ENCODE measurements around the gene MISFA. TPM values are rescaled to one million over a fixed set of nuclear protein-coding genes. Genes with fewer than 3 reads are reported as not detected.
A peak's percentile ranks its signal among the peaks of the same experiment; 100 is the strongest.
"Not testable (repeated sequence)": the region's sequence is repeated elsewhere in the genome, so short reads cannot be mapped to it uniquely, and the experiment has no call there.

MISFA gene
- total RNA-seq, 1 experiment from 2014 or later: 0.40 TPM

DNA sequence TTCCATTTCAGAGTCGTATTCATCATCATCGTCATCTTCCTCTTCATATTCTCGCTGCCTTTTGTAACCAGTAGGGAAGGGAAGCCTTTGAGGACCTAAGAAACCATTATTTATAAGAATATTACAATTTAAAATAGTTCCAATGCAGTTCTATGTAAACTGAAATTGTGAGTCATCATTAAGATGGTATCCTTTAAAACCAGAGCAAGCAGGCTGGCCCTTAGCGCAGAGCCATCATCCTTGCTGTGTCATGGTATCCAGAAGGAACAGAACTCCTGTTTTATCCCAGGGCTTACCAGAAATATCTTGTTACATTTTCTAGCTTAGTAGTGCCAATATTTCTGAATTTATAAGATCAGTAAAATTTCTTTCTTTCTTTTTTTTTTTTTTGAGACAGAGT, 12.8 kb downstream of the MISFA start:
- in situ Hi-C loops (cut with HindIII; ENCODE audit: low pct_unique_long_range_greater_than_20kb, low sequenced_read_pairs): no loop called here
- no peak for DNase-seq (ENCODE audit: low read depth, low spot score)

DNA sequence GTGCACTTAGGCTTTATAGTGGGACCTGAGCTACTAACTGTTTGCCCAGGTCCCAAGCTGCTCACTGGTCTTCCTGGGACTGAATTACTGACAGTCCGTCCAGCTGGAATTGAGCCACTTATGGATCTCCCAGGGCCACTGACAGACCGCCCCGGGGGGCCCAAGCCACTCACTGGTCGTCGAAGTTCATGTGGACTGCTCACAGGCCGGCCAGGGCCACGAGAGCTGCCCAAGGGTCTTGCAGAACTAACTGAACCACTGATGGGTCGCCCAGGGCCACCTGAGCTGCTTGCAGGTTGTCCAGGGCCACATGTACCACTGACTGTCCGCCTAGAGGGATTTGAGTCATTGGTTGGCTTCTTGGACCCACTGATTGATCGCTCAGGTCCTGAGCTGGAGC, 15.1 kb downstream of the MISFA start:
- in situ Hi-C loops (cut with HindIII; ENCODE audit: low pct_unique_long_range_greater_than_20kb, low sequenced_read_pairs): no loop called here
- DNase-seq (ENCODE audit: low read depth, low spot score): no peak

- no peak for DNase-seq (ENCODE audit: low read depth, low spot score)
- in situ Hi-C loops (cut with HindIII; ENCODE audit: low pct_unique_long_range_greater_than_20kb, low sequenced_read_pairs): no loop called here
Observed at GRCh38 chr11:18615628-18616392, 16.2 kb downstream of the MISFA start.

GRCh38 chr11:18617688-18618341, 18.2 kb downstream of the MISFA start:
- in situ Hi-C loops (cut with HindIII; ENCODE audit: low pct_unique_long_range_greater_than_20kb, low sequenced_read_pairs): no loop called here
- DNase-seq (ENCODE audit: low read depth, low spot score): no peak

DNA sequence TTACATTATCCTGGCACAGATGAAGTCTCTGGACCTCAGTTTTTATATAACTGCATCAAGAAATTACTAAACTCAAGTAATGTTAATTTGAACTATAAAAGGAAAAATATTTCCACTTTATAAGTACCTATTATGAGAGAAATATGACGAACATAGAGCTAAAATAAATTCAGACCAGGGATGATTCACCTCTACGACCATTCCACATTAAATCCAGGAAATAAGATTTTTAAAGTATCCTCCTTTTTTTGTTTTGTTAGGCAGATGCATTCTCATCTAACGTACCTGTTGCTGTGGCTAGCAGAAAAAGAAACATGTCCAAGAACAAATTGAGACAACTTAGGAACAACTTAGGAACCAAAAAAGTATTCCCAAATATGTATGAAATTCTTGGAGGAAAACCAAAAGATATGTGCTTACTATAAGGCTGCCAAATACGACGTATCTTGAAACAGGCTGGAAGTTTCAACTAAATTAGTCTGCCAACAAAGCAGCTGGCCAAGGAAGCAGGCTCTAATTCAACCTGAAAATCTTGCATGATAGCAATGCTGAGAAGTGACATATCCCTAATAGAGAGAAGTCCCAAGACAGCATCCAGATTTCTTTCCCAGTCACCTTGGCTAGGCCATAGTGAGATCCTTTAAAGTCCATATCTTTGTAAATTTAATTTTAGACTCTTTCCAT, 18.9 kb downstream of the MISFA start:
- in situ Hi-C loops (cut with HindIII; ENCODE audit: low pct_unique_long_range_greater_than_20kb, low sequenced_read_pairs): no loop called here
- DNase-seq (ENCODE audit: low read depth, low spot score): no peak

DNA sequence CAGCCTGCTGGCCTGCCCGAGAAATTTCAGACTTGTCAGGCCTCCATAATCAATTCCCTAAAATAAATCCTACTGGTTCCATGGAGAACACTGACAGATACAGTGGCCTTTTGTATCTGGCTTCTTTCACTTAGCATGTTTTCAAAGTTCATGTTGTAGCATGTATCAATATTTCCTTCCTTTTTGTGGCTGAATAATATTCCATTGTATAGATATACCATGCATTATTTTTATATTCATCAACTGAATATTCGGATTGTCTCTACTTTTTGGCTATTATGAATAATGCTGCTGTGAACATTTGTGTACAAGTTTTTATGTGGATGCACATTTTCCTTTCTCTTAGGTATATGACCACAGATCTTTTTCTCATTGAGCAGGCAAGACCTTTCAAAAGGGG, 24.1 kb downstream of the MISFA start:
- in situ Hi-C loops (cut with HindIII; ENCODE audit: low pct_unique_long_range_greater_than_20kb, low sequenced_read_pairs): no loop called here
- no peak for DNase-seq (ENCODE audit: low read depth, low spot score)

DNA sequence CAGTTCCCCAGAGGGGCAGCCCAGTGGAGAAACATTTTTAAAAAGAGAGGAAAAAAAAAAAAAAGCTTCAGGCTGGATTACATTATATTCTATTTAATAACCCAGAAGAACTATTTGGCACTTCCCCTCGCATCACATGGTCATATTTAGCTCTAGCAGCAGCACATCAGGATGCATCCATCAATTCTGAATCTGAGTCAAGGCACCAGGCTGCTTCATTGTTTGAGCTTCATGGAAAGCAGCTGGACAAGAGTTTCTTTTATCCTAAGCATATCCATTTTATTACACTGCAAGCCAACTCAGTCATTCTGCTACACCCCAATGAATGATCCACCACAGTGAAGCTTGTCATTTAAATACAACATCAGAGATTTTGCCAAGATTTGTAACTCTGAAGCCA, 24.6 kb downstream of the MISFA start:
- no peak for DNase-seq (ENCODE audit: low read depth, low spot score)

DNA sequence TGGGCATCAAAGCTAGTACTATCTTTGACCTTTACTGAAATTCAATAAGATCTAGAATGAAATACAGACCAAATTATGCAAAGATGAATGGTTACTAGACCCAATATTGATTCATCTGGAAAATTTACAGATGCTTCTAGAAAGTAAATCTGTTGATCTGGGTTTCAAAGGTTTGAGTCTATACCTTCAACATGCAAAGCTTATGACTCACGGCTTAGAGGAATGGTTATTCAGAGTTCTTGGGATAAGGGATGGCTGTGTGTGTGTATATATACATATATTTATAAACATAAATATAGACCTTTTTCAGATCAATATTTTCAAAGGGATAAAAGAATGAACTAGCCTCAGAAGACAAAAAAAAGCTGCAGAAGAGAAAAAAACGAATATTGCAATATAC, 33.3 kb downstream of the MISFA start:
- no peak for DNase-seq (ENCODE audit: low read depth, low spot score)
- in situ Hi-C loops (cut with HindIII; ENCODE audit: low pct_unique_long_range_greater_than_20kb, low sequenced_read_pairs): no loop called here

More for the DNA sequence above, 24.6 kb downstream of the MISFA start:
- in situ Hi-C loops (cut with HindIII; ENCODE audit: low pct_unique_long_range_greater_than_20kb, low sequenced_read_pairs): no loop called here

- in situ Hi-C loops (cut with HindIII; ENCODE audit: low pct_unique_long_range_greater_than_20kb, low sequenced_read_pairs): no loop called here
- no peak for DNase-seq (ENCODE audit: low read depth, low spot score)
Observed at GRCh38 chr11:18633256-18634139, 33.9 kb downstream of the MISFA start.

- in situ Hi-C loops (cut with HindIII; ENCODE audit: low pct_unique_long_range_greater_than_20kb, low sequenced_read_pairs): no loop called here
- DNase-seq (ENCODE audit: low read depth, low spot score): peak; percentile 99
Observed at GRCh38 chr11:18634140-18635032, 34.8 kb downstream of the MISFA start, which contains the start of gene SPTY2D1. SPTY2D1 (minus strand) TSS chr11:18634342; CDS start chr11:18634257, 85 bp downstream.

GRCh38 chr11:18641677-18642076, 42.1 kb downstream of the MISFA start:
- in situ Hi-C loops (cut with HindIII; ENCODE audit: low pct_unique_long_range_greater_than_20kb, low sequenced_read_pairs): no loop called here

GRCh38 chr11:18643034-18643433, 43.4 kb downstream of the MISFA start:
- DNase-seq (ENCODE audit: low read depth, low spot score); in situ Hi-C loops (cut with HindIII; ENCODE audit: low pct_unique_long_range_greater_than_20kb, low sequenced_read_pairs): not testable (repeated sequence)

More at GRCh38 chr11:18641677-18642076, 42.1 kb downstream of the MISFA start:
- DNase-seq (ENCODE audit: low read depth, low spot score): no peak

GRCh38 chr11:18650353-18650752, 50.8 kb downstream of the MISFA start:
- in situ Hi-C loops (cut with HindIII; ENCODE audit: low pct_unique_long_range_greater_than_20kb, low sequenced_read_pairs): no loop called here

GRCh38 chr11:18650859-18651557, 51.4 kb downstream of the MISFA start:
- DNase-seq (ENCODE audit: low read depth, low spot score): peak; percentile 88
- in situ Hi-C loops (cut with HindIII; ENCODE audit: low pct_unique_long_range_greater_than_20kb, low sequenced_read_pairs): no loop called here

More at GRCh38 chr11:18650353-18650752, 50.8 kb downstream of the MISFA start:
- DNase-seq (ENCODE audit: low read depth, low spot score): no peak
